GM21360 (cell line): Measurements from ENCODE around the gene CCDC12.
"Not testable (repeated sequence)": the region's sequence is repeated elsewhere in the genome, so short reads cannot be mapped to it uniquely, and the experiment has no call there.

Source experiments
- ATAC-seq: cut with Tn5 transposase; IDR thresholded peaks from one replicate; pipeline ENCODE4 v1.9.1; 2021; ENCODE audit warnings: mild to moderate bottlenecking, moderate library complexity; ENCODE audit not compliant: unreplicated experiment

CCDC12 gene

DNA sequence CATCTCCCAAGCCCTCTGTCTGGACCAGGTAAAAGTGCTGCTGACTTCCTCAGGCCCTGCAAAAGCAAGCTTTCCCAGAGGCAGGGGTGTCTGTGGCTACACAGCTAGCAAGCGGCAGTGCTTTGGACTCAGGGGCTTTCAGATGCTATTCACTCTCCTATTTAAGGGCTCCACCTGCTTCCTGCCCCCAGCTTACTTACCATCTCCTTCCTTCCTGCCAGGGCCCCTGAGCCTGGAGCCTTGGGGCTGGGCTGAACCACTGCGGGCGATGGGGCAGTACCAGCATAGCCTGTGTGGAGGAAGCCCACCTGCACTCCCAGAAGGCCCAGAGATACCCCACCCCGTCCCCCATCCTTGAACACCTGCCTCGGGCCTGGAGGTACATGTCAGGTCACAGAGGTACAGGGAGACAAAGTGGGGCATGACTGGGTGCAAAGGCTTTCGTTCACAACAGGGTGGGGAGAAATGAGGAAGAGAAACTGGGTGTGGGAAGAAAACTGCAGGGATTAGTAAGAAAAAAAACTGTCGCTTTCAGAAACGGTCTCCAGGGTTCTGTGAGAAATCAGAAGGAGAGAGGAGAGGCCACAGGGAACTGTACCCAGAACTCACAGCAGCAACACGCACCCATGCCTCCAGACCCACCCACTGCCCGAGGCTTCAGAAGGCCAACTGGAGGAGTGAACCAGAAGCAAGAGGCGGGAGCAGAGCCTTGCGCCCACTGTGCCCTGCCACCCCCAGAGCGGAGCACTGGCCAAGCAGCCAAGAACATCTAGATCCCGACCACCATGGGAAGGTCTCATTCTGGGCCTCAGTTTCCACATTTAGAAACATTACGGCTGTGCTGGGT lies 49.5 kb downstream of the CCDC12 start:
- peak; percentile 46 for ATAC-seq

- ATAC-seq, result no peak
Observed at GRCh38 chr3:46926447-46926846, 50.1 kb downstream of the CCDC12 start.

- ATAC-seq, result no peak
Observed at GRCh38 chr3:46926039-46926438, 50.5 kb downstream of the CCDC12 start.

DNA sequence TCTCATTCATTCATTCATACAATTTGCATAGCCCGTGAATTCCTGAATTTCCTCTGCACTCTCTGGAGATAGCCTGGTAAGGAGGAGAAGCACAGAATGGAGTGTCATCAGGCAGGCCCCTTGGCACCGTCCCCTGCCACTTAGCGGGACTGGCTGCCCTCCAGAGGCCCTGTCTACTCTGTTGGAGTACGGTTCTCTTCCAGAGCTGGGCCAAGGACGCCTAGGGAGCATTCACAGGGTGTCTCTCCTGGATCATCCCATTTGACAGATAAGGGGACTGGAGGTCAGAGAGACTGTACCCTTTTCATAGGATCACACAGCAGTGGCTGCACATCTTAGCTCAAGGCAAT lies 51.0 kb downstream of the CCDC12 start:
- no peak for ATAC-seq

DNA sequence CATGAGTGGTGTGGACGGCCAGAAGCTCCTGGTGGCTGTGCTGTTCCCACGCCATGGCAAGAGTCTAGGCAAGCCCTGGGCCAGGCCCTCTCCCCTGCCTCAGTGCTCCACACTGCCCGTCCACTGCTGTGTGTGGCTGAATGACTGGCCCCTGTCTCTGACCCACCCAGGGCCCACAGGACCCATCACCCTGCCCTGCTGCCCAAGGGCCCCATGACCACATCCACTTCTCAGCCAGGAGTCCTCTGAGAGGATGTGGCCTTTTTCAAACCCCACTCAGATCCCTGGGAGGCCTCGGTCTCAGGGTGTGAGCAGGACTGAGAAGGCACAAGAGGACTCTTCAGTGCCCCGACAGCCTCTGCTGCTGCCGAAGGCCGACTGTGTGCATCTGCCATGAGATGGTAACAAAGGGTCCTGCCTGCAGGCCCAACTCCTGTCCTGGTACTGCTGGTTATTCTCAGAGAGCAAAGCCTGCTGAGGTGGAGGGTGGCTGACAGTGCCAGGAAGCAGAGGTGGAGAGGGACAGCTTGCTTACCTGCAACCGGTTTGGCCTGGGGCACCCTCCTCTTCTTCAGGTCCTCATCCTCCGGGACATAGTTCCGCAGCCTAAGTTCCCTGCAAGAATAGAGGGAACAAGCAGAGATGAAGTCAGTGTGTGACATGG lies 51.5 kb downstream of the CCDC12 start:
- ATAC-seq, result no peak

GRCh38 chr3:46923559-46924350 lies 52.8 kb downstream of the CCDC12 start:
- no peak for ATAC-seq

GRCh38 chr3:46922871-46923558 lies 53.5 kb downstream of the CCDC12 start:
- ATAC-seq, result no peak

- ATAC-seq, result no peak
Observed at GRCh38 chr3:46922426-46922825, 54.1 kb downstream of the CCDC12 start.

DNA sequence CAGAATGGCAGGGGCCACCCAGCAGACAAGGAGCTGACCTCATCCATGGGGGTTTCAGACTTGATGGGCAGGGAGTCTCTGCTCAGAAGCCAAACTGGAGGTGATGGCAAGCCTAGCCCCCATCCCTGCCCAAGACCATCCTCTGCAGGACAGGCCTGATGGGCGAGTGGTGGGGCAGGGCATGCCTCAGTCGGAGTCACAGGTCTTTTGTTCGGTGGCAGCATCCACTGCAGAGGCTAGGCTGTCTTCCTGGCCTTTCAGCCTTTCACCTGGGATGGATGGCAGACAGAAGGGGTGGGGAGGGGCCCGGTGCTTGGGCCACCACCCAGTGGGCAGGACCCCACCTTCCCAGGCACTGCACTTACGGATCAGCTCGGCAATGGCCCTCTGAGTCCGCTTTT lies 54.7 kb downstream of the CCDC12 start:
- no peak for ATAC-seq

GRCh38 chr3:46921041-46921440 lies 55.5 kb downstream of the CCDC12 start:
- ATAC-seq, result no peak

- ATAC-seq, result no peak
Observed at GRCh38 chr3:46918634-46919033, 57.9 kb downstream of the CCDC12 start.

DNA sequence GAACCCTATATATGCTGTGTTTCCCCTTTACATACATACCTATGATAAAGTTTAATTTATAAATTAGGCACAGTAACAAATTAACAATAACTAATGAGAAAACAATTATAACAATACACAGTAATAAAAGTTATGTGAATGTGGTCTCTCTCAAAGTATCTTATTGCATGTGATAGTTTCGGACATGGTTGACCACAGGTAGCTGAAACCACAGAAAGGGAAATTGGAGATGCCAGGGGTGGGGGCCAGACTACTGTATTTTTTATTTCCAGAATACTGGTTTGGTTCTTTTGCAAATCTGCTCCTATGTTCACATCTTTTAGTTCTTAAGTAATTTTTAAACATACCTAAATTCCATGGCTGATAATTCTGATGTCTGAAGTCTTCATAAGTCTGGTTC lies 58.3 kb downstream of the CCDC12 start:
- no peak for ATAC-seq

GRCh38 chr3:46917257-46917656 lies 59.3 kb downstream of the CCDC12 start:
- no peak for ATAC-seq

DNA sequence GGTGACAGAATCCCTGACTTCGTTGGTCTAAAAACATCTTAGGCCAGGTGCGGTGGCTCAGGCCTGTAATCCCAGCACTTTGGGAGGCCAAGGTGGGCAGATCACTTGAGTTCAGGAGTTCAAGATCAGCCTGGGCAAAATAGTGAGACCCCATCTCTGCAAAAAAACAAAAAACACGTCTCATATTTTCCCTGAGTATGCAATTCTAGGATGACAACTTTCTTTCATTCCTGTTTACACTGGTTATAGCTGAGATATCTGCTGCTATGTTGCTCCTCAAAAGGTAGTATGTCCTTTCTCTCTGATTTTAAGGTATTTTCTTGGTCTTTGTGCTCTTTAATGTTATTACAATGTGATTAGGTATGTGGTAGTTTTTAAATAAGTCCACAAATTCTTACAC lies 59.7 kb downstream of the CCDC12 start:
- no peak for ATAC-seq

GRCh38 chr3:46916278-46916677 lies 60.3 kb downstream of the CCDC12 start:
- ATAC-seq, result no peak

- ATAC-seq, result no peak
Observed at GRCh38 chr3:46915297-46915822, 61.2 kb downstream of the CCDC12 start.

GRCh38 chr3:46914849-46915248 lies 61.7 kb downstream of the CCDC12 start:
- ATAC-seq, result no peak

GRCh38 chr3:46913644-46914043 lies 62.9 kb downstream of the CCDC12 start:
- no peak for ATAC-seq

GRCh38 chr3:46912986-46913385 lies 63.6 kb downstream of the CCDC12 start:
- ATAC-seq, result no peak

GRCh38 chr3:46910914-46911313 lies 65.6 kb downstream of the CCDC12 start:
- ATAC-seq, result not testable (repeated sequence)
